Central memory CD8-positive, alpha-beta T cell (primary cell): ENCODE measurements around the gene NR4A2.

Experiments used
- ATAC-seq: fragments of 150-1000 bp; cut with Tn5 transposase; replicated peaks from 2 replicates; pipeline ENCODE4 v1.10.0; 2022; ENCODE audit warnings: mild to moderate bottlenecking, moderate FRiP score, moderate number of reproducible peaks; ENCODE audit not compliant: poor library complexity, severe bottlenecking; ENCODE audit errors: extremely low read depth
- DNase-seq, 2 donors: peaks; one replicate each; pipeline ENCODE4 v3.0.0; 2021; ENCODE audit warnings: low spot score in 2 of 2
- H3K27ac Mint-ChIP-seq: one replicate; pipeline ENCODE4 v1.8.0; 2022; ENCODE audit warnings: low read depth, mild to moderate bottlenecking, moderate library complexity, mixed read lengths
- H3K27me3 Mint-ChIP-seq: one replicate; pipeline ENCODE4 v1.8.0; 2022; ENCODE audit warnings: mixed read lengths
- H3K36me3 Mint-ChIP-seq: one replicate; pipeline ENCODE4 v1.8.0; 2022; ENCODE audit warnings: mild to moderate bottlenecking, moderate library complexity, mixed read lengths; ENCODE audit not compliant: insufficient read depth
- H3K4me1 Mint-ChIP-seq: one replicate; pipeline ENCODE4 v1.8.0; 2022; ENCODE audit warnings: mixed read lengths
- H3K4me3 Mint-ChIP-seq: one replicate; pipeline ENCODE4 v1.8.0; 2022; ENCODE audit warnings: mild to moderate bottlenecking, moderate library complexity, mixed read lengths
- H3K9me3 Mint-ChIP-seq: one replicate; pipeline ENCODE4 v1.8.0; 2022; ENCODE audit warnings: mixed read lengths

NR4A2 gene

GRCh38 chr2:156346731-156347130 lies 14.2 kb upstream of the NR4A2 start:
- no peak overlapping the region for H3K27ac Mint-ChIP-seq

GRCh38 chr2:156345582-156345981 lies 13.1 kb upstream of the NR4A2 start:
- peak overlapping the region; percentile 56 for H3K27ac Mint-ChIP-seq
- ATAC-seq = no peak
- H3K27me3 Mint-ChIP-seq = no peaks in the 10 kb centered on the region
- DNase-seq = no peak
- H3K9me3 Mint-ChIP-seq = no peaks in the 10 kb centered on the region
- H3K36me3 Mint-ChIP-seq = peaks cover 16% of the 10 kb centered on the region
- no peak overlapping the region for H3K4me3 Mint-ChIP-seq
- H3K4me1 Mint-ChIP-seq = peaks cover 8% of the 10 kb centered on the region

More at GRCh38 chr2:156346731-156347130, 14.2 kb upstream of the NR4A2 start:
- H3K27me3 Mint-ChIP-seq = no peaks in the 10 kb centered on the region
- H3K4me3 Mint-ChIP-seq = no peak overlapping the region
- no peaks in the 10 kb centered on the region for H3K9me3 Mint-ChIP-seq
- peaks cover 6% of the 10 kb centered on the region for H3K4me1 Mint-ChIP-seq
- DNase-seq (no peak), ATAC-seq (no peak)
- H3K36me3 Mint-ChIP-seq = peaks cover 7% of the 10 kb centered on the region

- Mint-ChIP-seq H3K4me1 (peaks cover 13% of the 10 kb centered on the region), H3K36me3 (peaks cover 16% of the 10 kb centered on the region), H3K9me3 (no peaks in the 10 kb centered on the region), H3K27ac (peak overlapping the region; percentile 95), H3K27me3 (no peaks in the 10 kb centered on the region), H3K4me3 (no peak overlapping the region)
- DNase-seq (no peak), ATAC-seq (no peak)
These were observed 11.4 kb upstream of the NR4A2 start for GRCh38 chr2:156343940-156344301.

- peak overlapping the region; percentile 93 for H3K4me3 Mint-ChIP-seq
- peaks cover 13% of the 10 kb centered on the region for H3K4me1 Mint-ChIP-seq
These were observed 10.8 kb upstream of the NR4A2 start for GRCh38 chr2:156343096-156343939.

GRCh38 chr2:156342254-156343095 lies 10.0 kb upstream of the NR4A2 start:
- Mint-ChIP-seq H3K4me1 (peaks cover 13% of the 10 kb centered on the region), H3K27ac (peak overlapping the region; percentile 95), H3K9me3 (no peaks in the 10 kb centered on the region), H3K36me3 (peaks cover 16% of the 10 kb centered on the region), H3K27me3 (no peaks in the 10 kb centered on the region), H3K4me3 (peak overlapping the region; percentile 93)
- ATAC-seq (peak; percentile 71), DNase-seq (peak; percentile 82 to 90)

More at GRCh38 chr2:156343096-156343939, 10.8 kb upstream of the NR4A2 start:
- Mint-ChIP-seq H3K27me3 (no peaks in the 10 kb centered on the region), H3K27ac (peak overlapping the region; percentile 95), H3K36me3 (peaks cover 16% of the 10 kb centered on the region), H3K9me3 (no peaks in the 10 kb centered on the region)
- ATAC-seq (peak; percentile 11), DNase-seq (no peak)

GRCh38 chr2:156341452-156342253 lies 9.1 kb upstream of the NR4A2 start:
- Mint-ChIP-seq H3K36me3 (peaks cover 16% of the 10 kb centered on the region), H3K27ac (peak overlapping the region; percentile 95), H3K4me3 (peak overlapping the region; percentile 93), H3K9me3 (no peaks in the 10 kb centered on the region), H3K4me1 (peaks cover 13% of the 10 kb centered on the region), H3K27me3 (no peaks in the 10 kb centered on the region)
- ATAC-seq = peak; percentile 72
- DNase-seq = peak; percentile 71 to 79

GRCh38 chr2:156340804-156341451 lies 8.4 kb upstream of the NR4A2 start:
- ATAC-seq (peak; percentile 4), DNase-seq (peak in 1 of 2 donors; percentile 28)
- Mint-ChIP-seq H3K36me3 (peaks cover 16% of the 10 kb centered on the region), H3K27me3 (no peaks in the 10 kb centered on the region), H3K4me3 (peak overlapping the region; percentile 93), H3K27ac (peak overlapping the region; percentile 95), H3K4me1 (peaks cover 13% of the 10 kb centered on the region), H3K9me3 (no peaks in the 10 kb centered on the region)

- Mint-ChIP-seq H3K27me3 (no peaks in the 10 kb centered on the region), H3K27ac (peak overlapping the region; percentile 95), H3K4me3 (peak overlapping the region; percentile 93), H3K4me1 (peaks cover 18% of the 10 kb centered on the region), H3K36me3 (peaks cover 20% of the 10 kb centered on the region), H3K9me3 (no peaks in the 10 kb centered on the region)
- ATAC-seq = no peak
- DNase-seq = no peak
These were observed 7.9 kb upstream of the NR4A2 start for GRCh38 chr2:156340377-156340776.

GRCh38 chr2:156339865-156340264 lies 7.3 kb upstream of the NR4A2 start:
- peaks cover 23% of the 10 kb centered on the region for H3K4me1 Mint-ChIP-seq
- H3K4me3 Mint-ChIP-seq = no peak overlapping the region
- H3K27ac Mint-ChIP-seq = no peak overlapping the region
- H3K9me3 Mint-ChIP-seq = no peaks in the 10 kb centered on the region
- DNase-seq (no peak), ATAC-seq (no peak)
- H3K36me3 Mint-ChIP-seq = peaks cover 23% of the 10 kb centered on the region
- no peaks in the 10 kb centered on the region for H3K27me3 Mint-ChIP-seq

GRCh38 chr2:156339110-156339847 lies 6.8 kb upstream of the NR4A2 start:
- ATAC-seq = no peak
- Mint-ChIP-seq H3K9me3 (no peaks in the 10 kb centered on the region), H3K36me3 (peaks cover 29% of the 10 kb centered on the region), H3K4me3 (no peak overlapping the region), H3K4me1 (peaks cover 29% of the 10 kb centered on the region), H3K27me3 (no peaks in the 10 kb centered on the region), H3K27ac (no peak overlapping the region)
- DNase-seq = no peak

GRCh38 chr2:156338578-156338977 lies 6.1 kb upstream of the NR4A2 start:
- Mint-ChIP-seq H3K4me1 (peaks cover 33% of the 10 kb centered on the region), H3K27ac (no peak overlapping the region), H3K36me3 (peaks cover 35% of the 10 kb centered on the region), H3K4me3 (no peak overlapping the region), H3K9me3 (no peaks in the 10 kb centered on the region), H3K27me3 (no peaks in the 10 kb centered on the region)
- ATAC-seq (no peak), DNase-seq (no peak)
